GM19463 (cell line): ENCODE measurements around the gene FAM43A.

Experiments
- ATAC-seq: cut with Tn5 transposase; IDR thresholded peaks from one replicate; pipeline ENCODE4 v1.9.1; 2021; ENCODE audit warnings: mild to moderate bottlenecking, moderate library complexity; ENCODE audit not compliant: unreplicated experiment

The FAM43A gene

GRCh38 chr3:194675680-194676079 is 10.0 kb upstream of the FAM43A start:
- no peak for ATAC-seq

- ATAC-seq = no peak
Observed at GRCh38 chr3:194676471-194676870, 9.2 kb upstream of the FAM43A start.

- no peak for ATAC-seq
Observed at GRCh38 chr3:194680888-194681615, 4.6 kb upstream of the FAM43A start.

GRCh38 chr3:194682189-194682693 is 3.4 kb upstream of the FAM43A start:
- no peak for ATAC-seq

- ATAC-seq = peak; percentile 61
Observed at GRCh38 chr3:194682694-194683310, 2.9 kb upstream of the FAM43A start.

- ATAC-seq = no peak
Observed at GRCh38 chr3:194683380-194683779, 2.3 kb upstream of the FAM43A start.

DNA sequence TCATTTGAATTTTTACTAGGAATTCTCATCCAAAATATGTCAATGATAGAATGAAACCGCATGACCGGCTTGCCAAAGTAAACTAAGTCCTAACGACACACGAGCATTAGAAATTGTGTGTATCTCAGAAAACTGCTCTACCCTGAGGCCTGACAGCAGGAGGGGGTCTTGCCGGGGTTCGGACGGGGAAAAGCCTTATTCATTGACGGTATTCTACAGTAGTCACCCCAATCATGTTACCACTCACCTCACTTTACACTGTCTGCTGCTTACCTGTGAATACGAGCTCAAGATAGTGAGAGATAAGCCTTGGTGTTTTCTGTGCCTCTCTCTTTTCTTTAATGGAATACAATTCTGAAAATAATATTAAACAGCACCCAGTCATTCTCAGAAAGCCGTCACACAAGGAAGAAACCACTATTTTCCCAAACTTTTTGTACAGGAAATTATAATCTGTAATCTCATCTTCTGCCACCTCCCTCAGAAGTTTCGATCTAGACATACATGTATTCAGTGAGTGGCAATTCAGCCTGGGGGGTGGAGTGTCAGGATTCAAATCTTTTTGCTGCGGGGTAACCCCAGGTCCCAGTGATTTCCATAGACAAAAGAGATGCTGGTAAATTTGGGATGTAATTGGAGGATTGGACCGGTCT is 492 bp upstream of the FAM43A start:
- no peak for ATAC-seq

GRCh38 chr3:194686414-194686815 is 732 bp downstream of the FAM43A start:
- ATAC-seq = no peak

GRCh38 chr3:194686816-194687637 is 1.3 kb downstream of the FAM43A start:
- ATAC-seq = no peak

- no peak for ATAC-seq
Observed at GRCh38 chr3:194687638-194688199, 2.0 kb downstream of the FAM43A start.

DNA sequence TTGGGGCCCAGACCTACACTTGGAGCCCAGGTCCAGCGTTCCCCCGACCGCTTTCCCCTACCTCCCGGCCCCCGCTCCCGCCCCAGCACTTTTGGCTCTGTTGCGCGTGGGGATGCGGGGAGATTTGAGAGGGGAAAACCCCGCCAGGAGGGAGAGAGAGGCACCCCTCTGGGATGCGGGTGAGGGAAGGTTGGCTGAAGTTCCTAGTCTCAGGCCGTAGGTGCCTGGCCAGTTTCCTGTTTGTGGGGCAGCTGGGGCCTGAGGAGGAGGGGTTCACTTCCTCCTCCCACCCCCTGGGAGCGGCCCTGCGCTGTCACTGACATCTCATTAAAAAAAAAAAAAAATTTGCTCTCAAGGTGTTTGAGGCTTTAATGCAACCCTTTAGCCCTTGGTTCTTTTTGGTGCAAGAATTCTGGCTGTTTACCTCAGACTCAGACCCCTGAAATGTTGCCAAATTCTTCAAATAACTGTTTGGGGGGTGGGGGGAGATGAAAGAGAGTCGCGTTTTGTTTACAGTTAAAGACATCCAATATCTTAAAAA is 2.6 kb downstream of the FAM43A start:
- no peak for ATAC-seq

- ATAC-seq = no peak
Observed at GRCh38 chr3:194688946-194689345, 3.3 kb downstream of the FAM43A start.

DNA sequence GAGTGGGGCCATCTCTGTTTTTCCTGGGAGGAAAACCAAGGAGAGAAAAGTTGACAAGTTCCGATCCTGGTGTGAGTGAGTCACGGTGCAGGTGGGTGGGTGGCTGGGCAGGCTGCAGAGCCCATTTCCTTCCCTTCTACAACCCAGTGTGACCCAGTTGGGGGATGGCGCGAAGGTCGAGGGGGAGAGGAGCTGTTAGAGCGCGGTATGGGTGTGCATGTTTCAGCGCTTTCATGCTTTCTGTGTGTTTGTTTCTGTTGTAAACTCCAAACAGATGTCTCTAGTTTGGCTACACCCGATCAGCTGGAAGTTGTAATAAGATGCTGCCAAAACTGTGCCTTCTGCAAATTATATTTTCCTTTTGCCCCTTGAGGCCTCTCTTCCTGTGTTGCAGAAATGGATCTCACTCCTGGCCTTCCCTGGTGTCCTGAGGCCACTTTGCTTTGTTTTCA is 3.8 kb downstream of the FAM43A start:
- no peak for ATAC-seq

- ATAC-seq = no peak
Observed at GRCh38 chr3:194690501-194691372, 5.1 kb downstream of the FAM43A start.

DNA sequence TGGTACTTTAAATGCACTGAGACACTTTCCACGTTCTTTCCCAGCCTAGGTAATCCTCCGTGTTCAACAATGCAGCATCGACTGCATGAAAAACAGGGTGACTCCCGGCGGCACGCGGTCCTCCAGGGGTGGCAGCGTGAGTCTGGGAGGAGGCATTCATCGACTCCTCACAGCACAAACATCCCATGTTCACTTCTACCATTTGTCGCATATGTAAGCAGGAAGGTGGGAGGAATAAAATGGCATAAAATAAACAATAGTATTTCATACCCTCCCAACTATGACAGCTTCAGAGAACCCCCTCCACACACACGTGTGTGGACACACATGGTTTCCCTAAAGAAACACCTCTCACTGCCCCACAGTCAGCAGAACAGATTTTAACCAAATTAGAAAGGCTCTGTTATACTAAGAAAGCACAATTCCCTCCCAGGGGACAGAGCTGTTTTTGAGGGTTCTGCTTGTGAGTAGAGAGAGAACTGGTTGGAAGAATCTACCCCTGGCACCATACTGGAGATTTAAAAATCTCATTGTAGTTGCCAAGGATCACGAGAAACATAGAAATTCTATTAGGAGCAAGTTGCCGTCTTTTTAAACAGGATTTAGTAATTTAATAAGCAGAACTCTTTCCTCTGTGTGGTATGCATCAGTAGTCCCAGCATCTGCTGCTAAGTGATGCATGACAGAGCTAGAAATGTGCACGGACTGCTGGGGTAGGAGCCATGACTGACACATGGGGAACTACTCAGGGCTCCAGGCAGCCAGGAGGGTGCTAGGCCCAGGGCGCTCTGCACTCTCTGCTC is 6.0 kb downstream of the FAM43A start:
- ATAC-seq = peak; percentile 81

- no peak for ATAC-seq
Observed at GRCh38 chr3:194696702-194697101, 11.0 kb downstream of the FAM43A start.

- ATAC-seq = no peak
Observed at GRCh38 chr3:194702545-194702944, 16.9 kb downstream of the FAM43A start.

- no peak for ATAC-seq
Observed at GRCh38 chr3:194705227-194705626, 19.5 kb downstream of the FAM43A start.

DNA sequence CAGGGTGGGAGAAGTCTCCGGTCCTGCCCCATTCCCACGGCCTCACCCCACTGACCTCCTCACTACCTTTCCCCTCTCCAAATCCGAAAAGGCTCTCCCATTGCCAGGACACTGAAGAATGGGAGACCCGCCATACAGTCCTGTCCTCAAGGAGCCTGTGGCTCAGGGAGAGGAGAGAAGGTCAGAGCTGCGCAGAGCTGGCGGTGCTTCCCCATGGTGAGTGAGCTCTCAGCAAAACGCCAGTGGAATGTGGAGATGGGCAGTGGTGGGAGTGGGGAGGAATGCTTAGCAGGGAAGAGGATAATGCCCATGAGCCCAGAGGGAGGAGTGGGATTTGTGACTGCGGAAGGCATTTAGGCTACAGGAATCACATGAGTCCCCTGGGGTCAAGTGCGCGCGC is 20.1 kb downstream of the FAM43A start:
- ATAC-seq = no peak
